ENCODE results near the gene MRPL1.

Gene MRPL1

DNA sequence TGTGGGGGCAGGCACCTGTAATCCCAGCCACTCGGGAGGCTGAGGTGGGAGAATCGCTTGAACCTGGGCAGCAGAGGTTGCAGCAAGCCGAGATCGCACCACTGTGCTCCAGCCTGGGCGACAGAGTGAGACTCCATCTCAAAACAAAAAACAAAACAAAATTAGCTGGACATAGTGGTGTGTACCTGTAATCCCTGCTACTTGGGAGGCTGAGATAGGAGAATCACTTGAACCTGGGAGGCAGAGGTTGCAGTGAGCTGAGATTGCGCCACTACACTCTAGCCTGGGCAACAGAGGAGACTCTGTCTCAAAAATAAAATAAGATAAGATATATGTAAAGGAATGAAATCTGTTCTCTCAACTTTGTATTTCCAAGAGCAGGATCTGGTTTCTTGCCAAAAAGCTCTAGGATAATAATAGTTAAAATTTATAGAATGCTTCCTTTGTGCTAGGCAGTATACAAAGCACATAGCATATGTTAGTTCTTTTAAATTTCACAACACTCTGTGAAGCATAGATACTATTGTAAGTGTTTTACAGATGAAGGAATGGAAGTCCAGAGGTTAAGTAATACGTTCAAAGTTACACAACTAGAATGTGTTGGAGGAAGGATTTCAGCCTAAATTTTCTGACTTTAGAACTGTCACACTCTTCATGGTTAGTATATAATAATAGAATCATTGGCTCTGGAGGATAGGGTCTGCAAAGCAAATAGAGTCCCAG is 10.3 kb downstream of the MRPL1 start:
- no peak overlapping the region for H3K4me3 ChIP-seq (ENCODE audit: insufficient read length, low read depth)
- no peaks in the 10 kb centered on the region for H3K9me3 ChIP-seq (ENCODE audit: insufficient read depth, low read length)
- no peak for DNase-seq (ENCODE audit: low read depth, low spot score)
- H3K27me3 ChIP-seq (ENCODE audit: insufficient read depth, insufficient read length): no peaks in the 10 kb centered on the region
- H3K36me3 ChIP-seq (ENCODE audit: insufficient read depth, insufficient read length, low read length): peaks cover 26% of the 10 kb centered on the region
- H3K9ac ChIP-seq (ENCODE audit: insufficient read length, low read depth): no peak overlapping the region
- peaks cover 1% of the 10 kb centered on the region for H3K4me1 ChIP-seq (ENCODE audit: insufficient read depth, insufficient read length)
- TF ChIP-seq SUZ12 (IDR thresholded peaks at IDR 0.05; ENCODE audit: extremely low read depth, insufficient read depth, insufficient read length) (no peak), YY1 (IDR thresholded peaks at IDR 0.05; ENCODE audit: insufficient read depth, insufficient read length) (no peak), ZNF274 (IDR thresholded peaks at IDR 0.05; ENCODE audit: low read depth, low read length) (no peak)

DNA sequence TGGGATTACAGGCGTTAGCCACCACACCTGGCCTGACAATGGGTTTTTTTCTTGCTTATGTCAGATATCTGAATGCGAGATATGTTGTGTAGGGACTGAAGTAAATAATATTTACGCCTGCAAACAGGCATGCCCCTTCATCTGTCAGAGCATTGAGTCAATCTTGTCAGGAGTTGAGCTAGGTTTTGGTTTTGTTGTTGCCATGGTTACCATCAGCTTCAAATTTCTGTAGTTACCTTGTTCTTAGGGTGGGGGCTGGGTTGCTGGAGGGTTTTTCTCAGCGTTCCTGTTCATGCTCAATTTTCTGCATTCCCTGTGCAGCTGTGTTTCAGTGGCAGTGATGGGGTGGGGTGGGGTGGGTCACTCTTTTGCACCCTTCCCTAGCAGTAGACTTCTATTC is 14.5 kb downstream of the MRPL1 start:
- no peak for DNase-seq (ENCODE audit: low read depth, low spot score)
- peaks cover 2% of the 10 kb centered on the region for H3K4me1 ChIP-seq (ENCODE audit: insufficient read depth, insufficient read length)
- H3K36me3 ChIP-seq (ENCODE audit: insufficient read depth, insufficient read length, low read length): peaks cover 33% of the 10 kb centered on the region
- H3K9me3 ChIP-seq (ENCODE audit: insufficient read depth, low read length): no peaks in the 10 kb centered on the region
- no peaks in the 10 kb centered on the region for H3K27me3 ChIP-seq (ENCODE audit: insufficient read depth, insufficient read length)
- no peak overlapping the region for H3K9ac ChIP-seq (ENCODE audit: insufficient read length, low read depth)
- no peak overlapping the region for H3K4me3 ChIP-seq (ENCODE audit: insufficient read length, low read depth)
- TF ChIP-seq ZNF274 (IDR thresholded peaks at IDR 0.05; ENCODE audit: low read depth, low read length) (no peak), SUZ12 (IDR thresholded peaks at IDR 0.05; ENCODE audit: extremely low read depth, insufficient read depth, insufficient read length) (no peak), YY1 (IDR thresholded peaks at IDR 0.05; ENCODE audit: insufficient read depth, insufficient read length) (no peak)

DNA sequence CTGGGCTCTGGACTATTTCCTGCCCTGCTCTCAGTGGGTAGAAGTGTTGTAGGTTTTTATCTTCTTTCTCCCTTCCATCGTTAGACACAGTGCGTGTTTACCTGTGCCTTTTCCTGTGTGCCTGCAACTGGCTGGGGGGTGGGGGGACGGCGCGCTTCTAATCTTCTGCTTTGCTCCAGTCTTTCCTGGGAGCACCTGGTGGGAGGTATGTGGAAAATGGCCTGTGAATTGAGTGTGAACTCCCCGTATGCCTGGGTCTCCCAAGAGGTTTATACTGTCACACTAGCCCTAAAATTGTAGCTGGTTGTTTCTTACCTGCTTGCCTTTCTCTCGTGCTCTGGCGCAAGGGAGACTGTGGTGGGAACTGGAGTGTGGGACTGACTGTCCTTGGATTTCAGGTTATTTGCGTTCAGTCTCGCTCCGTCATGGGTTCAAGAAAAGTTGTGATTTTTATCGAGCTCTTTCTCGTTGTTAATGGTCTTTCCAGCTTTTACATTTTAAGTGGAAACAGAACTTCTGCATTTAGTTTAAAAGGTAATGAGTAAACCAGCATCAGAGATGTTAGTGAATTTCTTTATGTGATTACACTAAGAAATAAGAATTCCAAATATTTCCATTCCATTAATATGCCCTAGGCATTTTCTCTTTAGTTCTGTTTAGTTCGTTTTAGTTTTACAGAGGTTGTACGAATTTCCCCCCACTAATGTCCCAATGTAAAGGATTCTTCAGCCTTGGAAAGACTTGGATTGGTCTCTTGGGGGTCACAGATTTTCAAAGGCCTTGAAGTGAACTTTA is 15.3 kb downstream of the MRPL1 start:
- H3K9ac ChIP-seq (ENCODE audit: insufficient read length, low read depth): no peak overlapping the region
- peaks cover 2% of the 10 kb centered on the region for H3K4me1 ChIP-seq (ENCODE audit: insufficient read depth, insufficient read length)

DNA sequence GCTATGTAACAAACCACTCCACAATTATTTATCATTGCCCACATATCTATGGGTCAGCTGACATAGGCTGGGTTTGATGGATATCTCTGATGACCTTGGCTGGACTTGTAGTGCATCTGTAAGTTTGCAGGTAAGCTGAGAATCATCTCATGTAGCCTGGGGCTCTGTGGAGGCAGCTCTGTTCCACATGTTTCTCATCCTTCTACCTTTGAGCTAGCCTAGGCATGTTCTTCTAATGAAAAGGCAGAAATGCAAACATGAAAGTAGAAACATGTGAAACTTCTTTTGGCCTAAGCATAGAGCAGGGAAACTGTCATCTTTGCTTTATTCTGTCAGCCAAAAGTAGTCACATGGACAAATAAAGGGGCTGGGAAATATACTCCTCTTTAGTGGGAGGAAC is 18.2 kb downstream of the MRPL1 start:
- peaks cover 2% of the 10 kb centered on the region for H3K4me1 ChIP-seq (ENCODE audit: insufficient read depth, insufficient read length)
- H3K9ac ChIP-seq (ENCODE audit: insufficient read length, low read depth): no peak overlapping the region
- H3K27me3 ChIP-seq (ENCODE audit: insufficient read depth, insufficient read length): no peaks in the 10 kb centered on the region
- no peak for DNase-seq (ENCODE audit: low read depth, low spot score)
- peaks cover 35% of the 10 kb centered on the region for H3K36me3 ChIP-seq (ENCODE audit: insufficient read depth, insufficient read length, low read length)
- H3K4me3 ChIP-seq (ENCODE audit: insufficient read length, low read depth): no peak overlapping the region
- TF ChIP-seq SUZ12 (IDR thresholded peaks at IDR 0.05; ENCODE audit: extremely low read depth, insufficient read depth, insufficient read length) (no peak), YY1 (IDR thresholded peaks at IDR 0.05; ENCODE audit: insufficient read depth, insufficient read length) (no peak), ZNF274 (IDR thresholded peaks at IDR 0.05; ENCODE audit: low read depth, low read length) (no peak)
- no peaks in the 10 kb centered on the region for H3K9me3 ChIP-seq (ENCODE audit: insufficient read depth, low read length)

More for the DNA sequence above, 15.3 kb downstream of the MRPL1 start:
- no peak for TF ChIP-seq SUZ12 (IDR thresholded peaks at IDR 0.05; ENCODE audit: extremely low read depth, insufficient read depth, insufficient read length)
- no peak for TF ChIP-seq ZNF274 (IDR thresholded peaks at IDR 0.05; ENCODE audit: low read depth, low read length)
- no peak for TF ChIP-seq YY1 (IDR thresholded peaks at IDR 0.05; ENCODE audit: insufficient read depth, insufficient read length)
- DNase-seq (ENCODE audit: low read depth, low spot score): no peak
- Histone ChIP-seq H3K36me3 (ENCODE audit: insufficient read depth, insufficient read length, low read length) (peaks cover 28% of the 10 kb centered on the region), H3K4me3 (ENCODE audit: insufficient read length, low read depth) (no peak overlapping the region), H3K9me3 (ENCODE audit: insufficient read depth, low read length) (no peaks in the 10 kb centered on the region), H3K27me3 (ENCODE audit: insufficient read depth, insufficient read length) (no peaks in the 10 kb centered on the region)

DNA sequence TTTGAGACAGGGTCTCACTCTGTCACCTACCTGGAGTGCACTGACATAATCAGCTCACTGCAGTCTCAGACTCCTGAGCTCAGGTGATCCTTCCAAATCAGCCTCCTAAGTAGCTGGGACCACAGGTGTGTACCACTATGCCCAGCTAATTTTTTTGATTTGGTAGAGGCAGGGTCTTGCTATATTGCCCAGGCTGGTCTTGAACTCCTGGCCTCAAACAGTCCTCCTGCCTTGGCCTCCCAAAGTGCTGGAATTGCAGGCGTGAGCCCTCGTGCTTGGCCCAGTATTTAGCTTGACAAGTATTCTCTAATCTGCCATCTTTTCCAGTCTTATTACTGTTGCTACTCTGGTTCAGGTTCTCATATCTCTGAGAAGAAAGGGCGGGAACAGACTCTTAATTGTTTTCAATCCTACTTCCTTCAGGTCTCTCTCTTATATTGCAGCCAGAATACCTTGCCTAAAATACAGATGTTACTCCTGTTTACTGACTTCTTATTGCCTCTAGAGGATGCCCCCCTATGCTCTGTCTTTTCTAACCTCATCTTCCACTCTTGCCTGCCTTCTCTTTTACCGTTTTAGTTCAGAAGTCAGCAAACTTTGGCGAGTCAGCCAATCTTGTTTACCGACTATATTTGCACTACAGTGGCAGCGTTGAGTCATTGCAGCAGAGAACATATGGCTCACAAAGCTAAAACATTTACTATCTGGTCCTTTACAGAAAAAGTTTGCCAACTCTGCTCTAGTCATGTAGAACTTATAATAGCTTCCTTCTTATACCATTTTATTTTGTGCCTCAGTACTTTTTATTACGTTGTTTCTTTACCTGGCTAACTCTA is 19.0 kb downstream of the MRPL1 start:
- DNase-seq (ENCODE audit: low read depth, low spot score): no peak
- H3K4me1 ChIP-seq (ENCODE audit: insufficient read depth, insufficient read length): peaks cover 2% of the 10 kb centered on the region
- TF ChIP-seq SUZ12 (IDR thresholded peaks at IDR 0.05; ENCODE audit: extremely low read depth, insufficient read depth, insufficient read length) (no peak), ZNF274 (IDR thresholded peaks at IDR 0.05; ENCODE audit: low read depth, low read length) (no peak), YY1 (IDR thresholded peaks at IDR 0.05; ENCODE audit: insufficient read depth, insufficient read length) (no peak)
- H3K4me3 ChIP-seq (ENCODE audit: insufficient read length, low read depth): no peak overlapping the region
- peaks cover 36% of the 10 kb centered on the region for H3K36me3 ChIP-seq (ENCODE audit: insufficient read depth, insufficient read length, low read length)
- H3K9ac ChIP-seq (ENCODE audit: insufficient read length, low read depth): no peak overlapping the region
- no peaks in the 10 kb centered on the region for H3K27me3 ChIP-seq (ENCODE audit: insufficient read depth, insufficient read length)
- H3K9me3 ChIP-seq (ENCODE audit: insufficient read depth, low read length): no peaks in the 10 kb centered on the region

DNA sequence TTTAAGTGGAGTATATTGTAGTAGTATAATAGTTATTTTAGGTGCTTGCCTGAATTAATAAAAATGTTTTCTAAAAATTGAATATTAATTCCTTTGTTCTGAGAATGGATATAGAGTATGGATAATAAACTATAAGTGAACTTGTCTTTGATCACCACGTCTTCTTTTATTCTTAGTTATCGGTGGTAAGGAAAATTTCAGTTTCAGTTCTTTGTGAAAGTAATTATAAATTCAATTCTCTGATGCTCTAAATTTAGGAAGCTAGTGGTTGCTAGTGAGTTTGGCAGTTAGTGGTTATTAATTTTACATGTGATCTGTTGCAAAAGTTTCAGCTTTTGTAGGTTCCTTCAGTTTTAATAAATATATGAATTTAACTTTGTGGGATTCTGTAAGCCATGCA is 30.8 kb downstream of the MRPL1 start:
- Histone ChIP-seq H3K9ac (ENCODE audit: insufficient read length, low read depth) (no peak overlapping the region), H3K4me1 (ENCODE audit: insufficient read depth, insufficient read length) (no peaks in the 10 kb centered on the region), H3K36me3 (ENCODE audit: insufficient read depth, insufficient read length, low read length) (peaks cover 22% of the 10 kb centered on the region), H3K4me3 (ENCODE audit: insufficient read length, low read depth) (no peak overlapping the region), H3K9me3 (ENCODE audit: insufficient read depth, low read length) (no peaks in the 10 kb centered on the region), H3K27me3 (ENCODE audit: insufficient read depth, insufficient read length) (no peaks in the 10 kb centered on the region)
- DNase-seq (ENCODE audit: low read depth, low spot score): no peak
- TF ChIP-seq YY1 (IDR thresholded peaks at IDR 0.05; ENCODE audit: insufficient read depth, insufficient read length) (no peak), ZNF274 (IDR thresholded peaks at IDR 0.05; ENCODE audit: low read depth, low read length) (no peak), SUZ12 (IDR thresholded peaks at IDR 0.05; ENCODE audit: extremely low read depth, insufficient read depth, insufficient read length) (no peak)

Data from NT2/D1 (cell line).